Stimulated activated naive CD8-positive, alpha-beta T cell treated with anti-CD3 and anti-CD28 coated beads, Interleukin-15, Interleukin-2, amounts not matched to agents 100 ng/mL and 50 ng/mL, for 24 hours (primary cell): ENCODE data around the gene PGA4.

ENCODE experiments used
- H3K27ac Mint-ChIP-seq: one replicate; pipeline ENCODE4 v1.8.0; 2021; ENCODE audit warnings: mild to moderate bottlenecking, mixed read lengths
- H3K27me3 Mint-ChIP-seq: one replicate; pipeline ENCODE4 v1.8.0; 2021; ENCODE audit warnings: mixed read lengths
- H3K36me3 Mint-ChIP-seq: one replicate; pipeline ENCODE4 v1.8.0; 2021; ENCODE audit warnings: low read depth, mixed read lengths
- H3K4me1 Mint-ChIP-seq: one replicate; pipeline ENCODE4 v1.8.0; 2021; ENCODE audit warnings: low read depth, mixed read lengths
- H3K4me3 Mint-ChIP-seq: one replicate; pipeline ENCODE4 v1.8.0; 2021; ENCODE audit warnings: mild to moderate bottlenecking, mixed read lengths
- H3K9me3 Mint-ChIP-seq: one replicate; pipeline ENCODE4 v1.8.0; 2021; ENCODE audit warnings: mixed read lengths

PGA4 gene

DNA sequence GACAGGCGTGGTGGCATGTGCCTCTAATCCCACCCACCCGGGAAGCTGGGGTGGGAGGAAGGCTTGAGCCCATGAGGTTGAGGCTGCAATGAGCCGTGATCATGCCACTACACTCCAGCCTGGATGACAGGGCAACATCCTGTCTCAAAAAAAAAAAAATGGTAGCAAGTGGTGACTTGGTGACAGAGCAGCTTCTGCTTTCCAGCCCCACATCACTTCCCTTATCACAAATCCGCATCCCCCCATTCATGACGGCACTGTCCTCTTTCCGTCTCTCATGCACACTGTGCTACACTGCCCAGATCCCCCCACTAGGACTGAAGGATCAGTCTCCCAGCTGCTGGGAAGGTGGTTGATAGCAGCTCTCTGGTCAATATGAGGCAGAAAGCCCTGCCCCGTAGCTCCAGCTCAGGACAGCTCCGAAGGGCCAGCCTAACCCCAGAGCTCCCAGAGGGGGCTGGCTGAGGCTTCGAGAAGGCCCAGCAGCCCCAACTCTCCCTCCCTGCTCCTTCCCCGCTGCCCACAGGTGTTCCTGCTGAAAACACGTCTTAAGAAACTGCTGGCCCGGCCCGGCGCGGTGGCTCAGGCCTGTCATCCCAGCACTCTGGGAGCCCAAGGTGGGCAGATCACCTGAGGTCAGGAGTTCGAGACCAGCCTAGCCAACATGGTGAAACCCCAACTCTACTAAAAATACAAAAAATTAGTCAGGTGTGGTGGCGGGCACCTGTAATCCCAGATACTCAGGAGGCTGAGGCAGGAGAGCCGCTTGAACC lies 34.7 kb downstream of the PGA4 start:
- no peak overlapping the region for H3K4me3 Mint-ChIP-seq
- no peaks in the 10 kb centered on the region for H3K27me3 Mint-ChIP-seq
- no peak overlapping the region for H3K27ac Mint-ChIP-seq
- H3K36me3 Mint-ChIP-seq = no peaks in the 10 kb centered on the region
- no peaks in the 10 kb centered on the region for H3K4me1 Mint-ChIP-seq
- no peaks in the 10 kb centered on the region for H3K9me3 Mint-ChIP-seq

DNA sequence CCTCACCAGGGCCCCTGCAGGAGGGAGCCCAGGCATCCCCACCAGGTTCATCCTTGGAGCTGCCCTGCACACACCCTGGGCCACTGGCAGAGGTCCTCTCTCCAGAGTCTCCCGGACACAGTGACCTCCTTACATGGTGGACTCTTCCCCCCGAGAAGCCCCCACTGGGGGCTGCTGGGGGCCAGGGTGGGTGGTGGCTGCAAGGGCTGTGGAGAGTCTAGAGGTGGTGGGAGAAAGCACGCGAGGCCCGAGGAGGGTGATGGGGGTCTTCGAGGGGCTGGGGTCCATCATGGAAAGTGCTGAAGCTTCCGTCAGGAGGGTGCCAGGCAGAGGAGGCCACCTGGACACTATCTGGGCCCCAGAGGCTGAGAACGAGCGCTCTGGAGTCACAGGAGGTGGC lies 36.4 kb downstream of the PGA4 start:
- no peak overlapping the region for H3K27ac Mint-ChIP-seq
- H3K4me3 Mint-ChIP-seq = no peak overlapping the region
- no peaks in the 10 kb centered on the region for H3K27me3 Mint-ChIP-seq
- H3K4me1 Mint-ChIP-seq = no peaks in the 10 kb centered on the region
- H3K9me3 Mint-ChIP-seq = no peaks in the 10 kb centered on the region
- H3K36me3 Mint-ChIP-seq = peaks cover 4% of the 10 kb centered on the region

DNA sequence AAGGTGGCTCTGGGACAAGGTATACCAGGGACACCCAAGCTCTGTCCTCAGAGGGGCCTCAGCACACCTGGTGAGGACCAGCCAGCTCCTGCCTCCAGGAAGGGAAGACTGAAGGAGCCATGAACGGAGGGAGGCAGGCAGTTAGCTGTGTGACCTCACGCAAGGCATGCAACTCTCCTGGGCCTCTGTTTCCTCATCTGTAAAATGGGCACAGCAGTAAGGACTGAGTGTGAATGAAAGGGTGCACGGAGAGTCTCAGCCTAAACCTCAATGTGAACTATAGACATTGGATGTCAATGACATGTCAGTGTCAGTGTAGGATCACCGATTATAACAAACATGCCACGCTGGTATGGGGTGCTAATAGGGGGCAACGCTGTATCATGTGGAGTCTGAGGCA lies 37.2 kb downstream of the PGA4 start:
- peaks cover 10% of the 10 kb centered on the region for H3K36me3 Mint-ChIP-seq
- no peaks in the 10 kb centered on the region for H3K4me1 Mint-ChIP-seq
- no peak overlapping the region for H3K27ac Mint-ChIP-seq
- no peaks in the 10 kb centered on the region for H3K9me3 Mint-ChIP-seq
- H3K27me3 Mint-ChIP-seq = no peaks in the 10 kb centered on the region
- no peak overlapping the region for H3K4me3 Mint-ChIP-seq

DNA sequence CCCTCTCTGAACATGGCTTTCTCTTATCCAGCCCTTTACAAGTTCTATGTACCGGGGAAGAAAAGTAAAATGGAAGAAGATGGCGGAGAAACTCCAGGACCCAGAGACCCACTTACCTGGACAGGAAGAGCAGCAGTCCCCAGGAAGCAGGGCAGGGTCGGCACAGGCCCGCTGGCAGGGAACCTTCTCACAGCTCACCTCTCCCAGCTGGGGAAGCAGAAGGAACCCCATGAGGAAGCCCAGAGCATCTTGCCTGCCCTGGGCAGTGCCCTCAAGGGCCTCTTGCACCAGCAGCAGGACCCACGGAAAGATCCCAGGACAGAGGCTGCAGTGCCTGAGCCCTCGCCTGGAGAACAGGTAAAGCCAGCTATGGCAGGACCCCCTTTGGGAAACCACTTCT lies 42.2 kb downstream of the PGA4 start:
- Mint-ChIP-seq H3K9me3 (no peaks in the 10 kb centered on the region), H3K4me1 (no peaks in the 10 kb centered on the region), H3K27me3 (no peaks in the 10 kb centered on the region), H3K4me3 (no peak overlapping the region), H3K27ac (no peak overlapping the region), H3K36me3 (peaks cover 17% of the 10 kb centered on the region)

DNA sequence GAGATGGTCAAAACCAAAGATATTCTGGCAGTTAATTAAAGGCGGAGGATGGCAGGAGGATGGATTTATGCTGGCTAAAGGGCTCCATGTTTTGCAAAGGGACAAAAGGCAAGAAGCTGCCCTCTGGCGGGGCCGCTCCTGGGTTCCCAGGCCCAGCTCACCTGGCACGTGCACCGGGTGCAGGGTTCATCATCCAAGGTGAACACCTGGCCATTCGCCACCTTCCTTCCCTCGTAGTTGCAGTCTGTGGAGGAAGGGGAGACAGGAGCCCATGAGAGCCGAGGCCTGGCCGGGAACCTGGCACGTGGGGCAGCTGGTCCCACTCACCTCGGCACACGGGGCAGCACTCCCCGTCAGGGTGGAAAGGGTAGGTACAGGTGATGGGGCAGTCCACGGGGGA lies 42.6 kb downstream of the PGA4 start:
- Mint-ChIP-seq H3K36me3 (peaks cover 17% of the 10 kb centered on the region), H3K4me3 (no peak overlapping the region), H3K27me3 (no peaks in the 10 kb centered on the region), H3K4me1 (no peaks in the 10 kb centered on the region), H3K9me3 (no peaks in the 10 kb centered on the region), H3K27ac (no peak overlapping the region)

DNA sequence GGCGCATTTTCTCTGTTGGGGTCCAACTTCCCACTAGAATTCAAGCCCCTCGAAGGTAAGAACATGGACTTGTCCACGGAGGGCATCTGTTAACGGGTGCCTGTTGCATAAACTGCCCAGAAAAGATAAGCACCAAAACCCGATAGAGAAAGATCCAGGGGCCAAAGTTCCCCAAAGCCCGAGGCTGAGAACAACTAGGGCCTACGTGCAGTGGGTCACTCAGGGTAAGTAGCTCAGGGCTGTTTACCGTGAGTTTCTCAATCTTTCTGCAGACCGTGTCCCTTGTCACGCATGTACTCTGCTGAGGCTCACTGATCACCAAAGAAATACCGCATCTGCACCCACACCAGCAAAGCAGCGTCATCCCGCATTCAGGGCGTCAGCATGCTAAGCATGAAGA lies 43.2 kb downstream of the PGA4 start:
- Mint-ChIP-seq H3K4me3 (no peak overlapping the region), H3K9me3 (no peaks in the 10 kb centered on the region), H3K4me1 (no peaks in the 10 kb centered on the region), H3K27ac (no peak overlapping the region), H3K36me3 (peaks cover 17% of the 10 kb centered on the region), H3K27me3 (no peaks in the 10 kb centered on the region)

DNA sequence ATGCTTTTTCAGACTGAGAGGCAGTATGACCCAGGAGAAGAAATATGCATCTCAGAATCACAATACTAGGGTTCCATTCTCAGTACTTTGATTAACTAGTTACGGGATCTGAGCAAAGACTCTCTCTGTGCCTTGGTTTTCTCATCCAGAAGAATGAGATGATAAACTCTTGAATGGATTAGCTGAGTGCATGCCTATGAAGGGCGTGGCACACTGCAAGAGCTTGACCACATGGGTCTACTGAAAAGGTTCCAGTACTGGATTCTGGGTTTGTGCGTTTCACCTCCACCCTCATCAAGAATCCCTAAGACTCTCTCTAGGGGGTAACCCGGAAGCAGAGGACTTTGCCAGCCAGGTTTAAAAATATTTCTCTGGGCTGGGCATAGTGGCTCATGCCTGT lies 44.5 kb downstream of the PGA4 start:
- Mint-ChIP-seq H3K4me1 (no peaks in the 10 kb centered on the region), H3K27me3 (no peaks in the 10 kb centered on the region)

DNA sequence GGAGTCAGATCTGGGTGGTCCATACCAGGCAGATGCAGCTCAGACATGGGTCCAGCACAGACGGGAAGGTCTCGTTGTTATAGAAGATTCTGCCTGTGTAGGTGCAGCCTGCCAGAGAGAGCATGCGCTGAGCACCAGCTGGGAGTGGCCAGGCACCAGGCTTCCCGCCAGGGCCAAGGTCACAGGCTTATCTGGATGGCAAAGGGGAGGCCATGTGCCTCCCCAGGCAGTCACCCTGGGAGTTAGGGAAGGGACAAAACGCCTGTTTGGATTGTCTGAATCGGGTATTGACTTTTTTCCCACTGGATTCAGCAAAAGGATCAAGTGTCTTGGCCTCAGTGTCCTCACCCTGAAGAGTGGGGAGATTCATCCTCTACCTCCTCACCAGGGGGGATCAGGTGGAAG lies 45.3 kb downstream of the PGA4 start:
- Mint-ChIP-seq H3K4me3 (no peak overlapping the region), H3K4me1 (no peaks in the 10 kb centered on the region), H3K9me3 (no peaks in the 10 kb centered on the region), H3K36me3 (peaks cover 17% of the 10 kb centered on the region), H3K27me3 (no peaks in the 10 kb centered on the region), H3K27ac (no peak overlapping the region)

More for the DNA sequence above, 44.5 kb downstream of the PGA4 start:
- Mint-ChIP-seq H3K27ac (no peak overlapping the region), H3K4me3 (no peak overlapping the region), H3K9me3 (no peaks in the 10 kb centered on the region), H3K36me3 (peaks cover 17% of the 10 kb centered on the region)

DNA sequence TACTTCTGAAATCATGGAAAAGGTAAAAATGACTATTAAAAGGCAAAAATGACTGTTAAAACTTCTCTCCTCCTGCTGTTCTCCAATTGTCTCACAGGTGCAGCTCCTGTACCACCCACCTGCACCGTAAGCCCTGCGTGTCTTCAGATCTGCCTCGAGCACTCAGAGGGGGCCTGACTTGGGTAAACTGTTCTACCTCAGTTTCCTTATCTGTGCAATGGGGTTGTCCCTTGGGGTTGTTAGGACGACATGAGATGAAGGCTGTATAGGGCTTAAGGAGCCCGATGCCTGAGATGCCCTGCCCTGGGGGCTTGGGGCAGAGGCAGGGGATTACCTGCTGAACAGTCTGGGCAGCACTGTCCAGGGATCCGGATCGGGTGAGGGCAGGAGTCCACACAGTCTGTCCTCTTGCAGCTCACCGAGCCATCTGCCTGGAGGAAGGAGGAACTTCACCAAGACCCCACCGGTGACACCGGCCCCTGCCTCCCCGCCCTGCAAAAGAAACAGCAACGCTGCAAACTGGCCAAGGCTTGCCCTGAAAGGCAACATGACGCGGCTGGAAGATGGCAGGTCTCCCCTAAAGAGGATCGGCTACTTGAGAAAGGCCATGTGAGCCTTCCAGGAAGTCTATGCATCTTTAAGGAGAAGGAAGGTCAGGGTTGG lies 46.6 kb downstream of the PGA4 start:
- Mint-ChIP-seq H3K27ac (no peak overlapping the region), H3K36me3 (peaks cover 12% of the 10 kb centered on the region), H3K4me3 (no peak overlapping the region), H3K4me1 (no peaks in the 10 kb centered on the region), H3K27me3 (no peaks in the 10 kb centered on the region), H3K9me3 (no peaks in the 10 kb centered on the region)

DNA sequence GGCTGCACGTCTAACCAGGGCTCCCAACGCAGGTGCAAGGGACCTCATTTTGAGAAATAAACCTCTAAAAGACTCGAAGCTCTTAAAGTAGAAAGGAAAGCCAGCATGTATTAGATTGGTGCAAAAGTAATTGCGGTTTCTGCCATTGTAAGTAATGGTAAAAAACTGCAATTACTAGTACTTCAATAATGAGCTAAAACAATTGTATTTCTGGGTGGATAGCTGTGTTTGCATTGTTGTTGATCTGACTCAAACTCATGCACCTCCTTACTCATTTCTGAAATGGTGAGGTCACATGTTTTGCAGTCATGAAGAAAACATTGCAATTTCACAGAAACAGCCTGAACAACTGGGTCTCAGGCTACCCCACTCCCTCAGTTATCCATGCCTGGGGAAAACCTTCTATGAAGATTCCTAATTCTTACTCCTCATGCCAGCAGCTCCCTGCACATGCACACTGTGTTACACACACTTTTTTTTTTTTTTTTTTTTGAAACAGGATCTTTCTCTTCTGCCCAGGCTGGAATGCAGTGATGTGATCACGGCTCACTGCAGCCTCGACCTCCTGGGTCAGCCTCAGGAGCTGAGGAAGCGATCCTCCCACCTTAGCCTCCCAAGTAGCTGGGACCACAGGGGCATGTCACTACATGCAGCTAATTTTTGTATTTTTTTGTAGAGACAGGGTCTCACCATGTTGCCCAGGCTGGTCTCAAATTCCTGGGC lies 48.4 kb downstream of the PGA4 start:
- Mint-ChIP-seq H3K4me3 (no peak overlapping the region), H3K36me3 (peaks cover under 1% of the 10 kb centered on the region), H3K27ac (no peak overlapping the region), H3K27me3 (no peaks in the 10 kb centered on the region), H3K4me1 (no peaks in the 10 kb centered on the region), H3K9me3 (no peaks in the 10 kb centered on the region)

DNA sequence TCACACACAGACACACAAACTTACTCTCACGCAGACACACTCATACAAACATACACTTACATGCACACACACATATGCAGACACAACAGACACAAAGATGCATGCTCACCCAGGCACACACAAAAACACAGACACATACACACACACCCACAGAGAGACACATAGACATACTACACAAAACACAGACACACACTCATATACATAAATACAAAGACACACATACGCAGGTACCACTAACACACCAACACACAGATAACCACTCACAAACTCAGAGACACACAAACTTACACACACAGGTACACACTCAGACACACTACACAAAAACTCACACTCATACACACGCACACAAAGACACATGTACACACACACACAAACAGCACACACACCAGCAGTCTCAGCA lies 50.6 kb downstream of the PGA4 start:
- no peaks in the 10 kb centered on the region for H3K36me3 Mint-ChIP-seq

DNA sequence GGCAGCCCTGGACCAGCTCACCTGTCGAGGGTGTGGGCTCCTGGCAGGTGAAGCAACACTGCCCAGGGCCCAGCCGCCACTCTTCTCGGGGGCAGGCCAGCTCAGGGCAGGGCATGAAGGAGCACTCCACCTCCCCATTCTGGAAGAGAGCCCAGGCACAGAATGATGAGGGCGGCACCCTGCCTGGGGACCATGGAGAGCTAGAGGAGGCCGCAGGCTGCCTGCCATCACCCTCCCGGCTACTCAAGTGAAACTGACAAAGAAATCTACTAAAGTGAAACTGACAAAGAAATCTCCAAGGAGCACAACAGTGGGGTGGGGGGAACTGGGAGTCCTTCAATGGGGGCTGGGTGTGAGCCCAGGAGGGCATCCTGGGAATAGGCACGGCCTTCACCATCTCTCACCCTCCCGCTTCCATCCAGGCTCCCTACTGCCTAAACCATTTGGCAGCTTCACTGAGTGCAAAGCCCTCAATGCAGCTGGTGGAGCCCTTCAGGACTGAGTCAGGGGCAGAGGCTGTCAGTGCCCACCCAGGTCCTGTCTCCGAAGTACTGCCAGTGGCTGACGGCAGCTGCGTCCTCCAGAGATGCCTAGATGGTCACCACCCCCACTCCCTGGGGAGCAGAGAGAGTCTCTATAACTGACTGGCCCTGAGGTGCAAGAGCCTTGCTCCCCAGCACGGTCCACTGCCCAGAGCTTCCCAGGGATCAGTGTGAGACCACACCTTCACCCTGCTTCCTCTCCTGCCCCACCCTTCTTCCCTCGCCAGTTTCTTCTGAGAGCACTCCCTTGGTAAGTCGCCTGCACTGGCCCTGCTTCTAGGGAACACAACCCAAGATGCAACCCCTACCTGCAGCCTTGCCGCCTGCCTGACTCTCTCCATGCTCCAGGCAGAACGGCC lies 51.3 kb downstream of the PGA4 start:
- peaks cover 5% of the 10 kb centered on the region for H3K36me3 Mint-ChIP-seq
- no peak overlapping the region for H3K27ac Mint-ChIP-seq
- no peak overlapping the region for H3K4me3 Mint-ChIP-seq
- no peaks in the 10 kb centered on the region for H3K9me3 Mint-ChIP-seq
- no peaks in the 10 kb centered on the region for H3K27me3 Mint-ChIP-seq
- H3K4me1 Mint-ChIP-seq = no peaks in the 10 kb centered on the region

More for the DNA sequence above, 50.6 kb downstream of the PGA4 start:
- H3K9me3 Mint-ChIP-seq = no peaks in the 10 kb centered on the region
- H3K27me3 Mint-ChIP-seq = no peaks in the 10 kb centered on the region
- no peak overlapping the region for H3K27ac Mint-ChIP-seq
- H3K4me3 Mint-ChIP-seq = no peak overlapping the region
- no peaks in the 10 kb centered on the region for H3K4me1 Mint-ChIP-seq

DNA sequence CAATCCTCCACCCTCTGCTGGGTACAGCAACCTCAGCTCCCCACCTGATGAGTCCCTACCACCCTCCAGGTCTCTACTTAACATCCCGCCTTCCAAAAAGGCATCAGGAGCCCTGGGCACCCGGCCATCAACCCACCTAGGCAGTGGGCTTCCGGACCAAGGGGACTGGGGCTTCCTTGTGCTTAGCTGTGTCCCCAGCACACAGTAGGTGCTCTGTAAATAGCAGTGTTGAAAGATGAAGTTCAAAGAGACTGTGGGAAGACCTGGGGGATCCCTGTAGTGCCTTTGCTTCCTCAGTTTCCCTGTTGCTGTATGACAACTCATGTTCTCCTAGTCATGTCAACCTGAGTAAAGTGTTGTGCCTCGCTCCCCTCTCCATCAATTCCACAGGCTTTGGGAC lies 51.9 kb downstream of the PGA4 start:
- H3K4me1 Mint-ChIP-seq = no peaks in the 10 kb centered on the region
- no peak overlapping the region for H3K4me3 Mint-ChIP-seq
- no peaks in the 10 kb centered on the region for H3K27me3 Mint-ChIP-seq
- H3K9me3 Mint-ChIP-seq = no peaks in the 10 kb centered on the region
- peaks cover 6% of the 10 kb centered on the region for H3K36me3 Mint-ChIP-seq
- no peak overlapping the region for H3K27ac Mint-ChIP-seq

DNA sequence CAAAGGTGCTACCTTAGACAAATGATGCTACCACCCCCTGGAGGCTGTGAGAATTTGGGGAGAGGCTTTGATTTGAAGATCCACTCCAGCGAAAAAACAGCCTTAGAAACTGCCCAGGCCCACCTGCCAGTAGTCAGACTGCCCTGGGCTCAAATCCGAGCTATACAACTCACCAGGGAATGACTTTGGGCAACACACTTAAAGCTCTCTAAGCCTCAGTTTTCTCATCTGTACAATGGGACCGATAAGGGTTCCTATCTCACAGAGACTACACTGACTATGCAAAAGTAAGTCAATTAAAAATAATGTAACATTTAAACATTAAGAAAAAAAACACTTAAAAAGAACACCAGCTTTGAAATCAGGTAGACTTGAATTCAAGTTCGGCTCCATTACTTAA lies 53.0 kb downstream of the PGA4 start:
- Mint-ChIP-seq H3K27ac (no peak overlapping the region), H3K27me3 (no peaks in the 10 kb centered on the region), H3K9me3 (no peaks in the 10 kb centered on the region), H3K4me1 (no peaks in the 10 kb centered on the region), H3K36me3 (peaks cover 15% of the 10 kb centered on the region), H3K4me3 (no peak overlapping the region)
